HG02763 (cell line): Measurements from ENCODE around the gene NOS3.
"Not testable (repeated sequence)": the region's sequence is repeated elsewhere in the genome, so short reads cannot be mapped to it uniquely, and the experiment has no call there.

ENCODE experiments used
- ATAC-seq: cut with Tn5 transposase; IDR thresholded peaks from one replicate; pipeline ENCODE4 v1.9.1; 2021; ENCODE audit warnings: mild to moderate bottlenecking, moderate library complexity; ENCODE audit not compliant: unreplicated experiment

The NOS3 gene

GRCh38 chr7:151013733-151014497, 23.1 kb downstream of the NOS3 start:
- ATAC-seq = no peak

- no peak for ATAC-seq
Observed at GRCh38 chr7:151014950-151015349, 24.1 kb downstream of the NOS3 start.

GRCh38 chr7:151015967-151016366, 25.1 kb downstream of the NOS3 start:
- ATAC-seq = no peak

- ATAC-seq = no peak
Observed at GRCh38 chr7:151016505-151016904, 25.7 kb downstream of the NOS3 start.

- no peak for ATAC-seq
Observed at GRCh38 chr7:151016942-151017341, 26.1 kb downstream of the NOS3 start.

- ATAC-seq = no peak
Observed at GRCh38 chr7:151017370-151017952, 26.6 kb downstream of the NOS3 start.

- no peak for ATAC-seq
Observed at GRCh38 chr7:151017953-151018420, 27.2 kb downstream of the NOS3 start.

GRCh38 chr7:151018421-151019129, 27.8 kb downstream of the NOS3 start:
- ATAC-seq = no peak

GRCh38 chr7:151019130-151019447, 28.3 kb downstream of the NOS3 start:
- no peak for ATAC-seq

GRCh38 chr7:151020231-151020630, 29.4 kb downstream of the NOS3 start:
- no peak for ATAC-seq

GRCh38 chr7:151023232-151023631, 32.4 kb downstream of the NOS3 start:
- ATAC-seq = no peak

- ATAC-seq = no peak
Observed at GRCh38 chr7:151024435-151025056, 33.7 kb downstream of the NOS3 start, which contains the start of gene ATG9B. TSS of gene ATG9B (minus strand) at chr7:151024494. CDS start at chr7:151024423, 71 bp downstream.

- ATAC-seq = no peak
Observed at GRCh38 chr7:151025924-151026671, 35.3 kb downstream of the NOS3 start.

GRCh38 chr7:151026771-151027727, 36.2 kb downstream of the NOS3 start:
- ATAC-seq = not testable (repeated sequence)

GRCh38 chr7:151027728-151028130, 36.9 kb downstream of the NOS3 start:
- ATAC-seq = not testable (repeated sequence)

GRCh38 chr7:151028131-151028947, 37.5 kb downstream of the NOS3 start, which contains the start of gene ABCB8:
TSS of gene ABCB8 (plus strand) at chr7:151028450. CDS start at chr7:151028516, 66 bp downstream.
- ATAC-seq = peak; percentile 93

GRCh38 chr7:151028948-151029501, 38.2 kb downstream of the NOS3 start:
- no peak for ATAC-seq

GRCh38 chr7:151031011-151031410, 40.2 kb downstream of the NOS3 start:
- ATAC-seq = no peak
